ENCODE data around the gene ZNF326.

DNA sequence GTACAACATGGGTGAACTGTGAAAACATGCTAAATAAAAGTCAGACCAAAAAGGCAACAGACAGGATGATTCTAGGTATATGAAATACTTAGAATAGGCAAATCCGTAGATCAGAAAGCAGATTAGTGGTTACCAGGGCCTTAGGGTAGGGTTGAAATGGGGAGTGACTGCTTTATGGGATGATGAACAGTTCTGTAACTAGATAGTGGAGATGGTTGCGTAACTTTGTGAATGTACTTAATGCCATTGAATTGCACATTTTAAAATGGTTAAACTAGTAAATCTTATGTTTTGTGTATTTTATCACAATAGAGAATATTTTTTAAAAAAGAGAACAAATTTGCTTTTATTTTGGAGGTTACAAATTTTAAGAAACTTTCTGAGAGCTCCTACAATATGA lies 17.4 kb downstream of the ZNF326 start:
- TF ChIP-seq, protein P1, sequence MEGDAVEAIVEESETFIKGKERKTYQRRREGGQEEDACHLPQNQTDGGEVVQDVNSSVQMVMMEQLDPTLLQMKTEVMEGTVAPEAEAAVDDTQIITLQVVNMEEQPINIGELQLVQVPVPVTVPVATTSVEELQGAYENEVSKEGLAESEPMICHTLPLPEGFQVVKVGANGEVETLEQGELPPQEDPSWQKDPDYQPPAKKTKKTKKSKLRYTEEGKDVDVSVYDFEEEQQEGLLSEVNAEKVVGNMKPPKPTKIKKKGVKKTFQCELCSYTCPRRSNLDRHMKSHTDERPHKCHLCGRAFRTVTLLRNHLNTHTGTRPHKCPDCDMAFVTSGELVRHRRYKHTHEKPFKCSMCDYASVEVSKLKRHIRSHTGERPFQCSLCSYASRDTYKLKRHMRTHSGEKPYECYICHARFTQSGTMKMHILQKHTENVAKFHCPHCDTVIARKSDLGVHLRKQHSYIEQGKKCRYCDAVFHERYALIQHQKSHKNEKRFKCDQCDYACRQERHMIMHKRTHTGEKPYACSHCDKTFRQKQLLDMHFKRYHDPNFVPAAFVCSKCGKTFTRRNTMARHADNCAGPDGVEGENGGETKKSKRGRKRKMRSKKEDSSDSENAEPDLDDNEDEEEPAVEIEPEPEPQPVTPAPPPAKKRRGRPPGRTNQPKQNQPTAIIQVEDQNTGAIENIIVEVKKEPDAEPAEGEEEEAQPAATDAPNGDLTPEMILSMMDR (IDR thresholded peaks at IDR 0.05), result no peak
- TF ChIP-seq POLR2A (IDR thresholded peaks at IDR 0.05), result no peak
